ENCODE measurements around the gene OR6M1. TPM values are rescaled to one million over a fixed set of nuclear protein-coding genes. Genes with fewer than 3 reads are reported as not detected.

Gene OR6M1, protein sequence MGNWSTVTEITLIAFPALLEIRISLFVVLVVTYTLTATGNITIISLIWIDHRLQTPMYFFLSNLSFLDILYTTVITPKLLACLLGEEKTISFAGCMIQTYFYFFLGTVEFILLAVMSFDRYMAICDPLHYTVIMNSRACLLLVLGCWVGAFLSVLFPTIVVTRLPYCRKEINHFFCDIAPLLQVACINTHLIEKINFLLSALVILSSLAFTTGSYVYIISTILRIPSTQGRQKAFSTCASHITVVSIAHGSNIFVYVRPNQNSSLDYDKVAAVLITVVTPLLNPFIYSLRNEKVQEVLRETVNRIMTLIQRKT
- total RNA-seq = not detected in 2 replicates

DNA sequence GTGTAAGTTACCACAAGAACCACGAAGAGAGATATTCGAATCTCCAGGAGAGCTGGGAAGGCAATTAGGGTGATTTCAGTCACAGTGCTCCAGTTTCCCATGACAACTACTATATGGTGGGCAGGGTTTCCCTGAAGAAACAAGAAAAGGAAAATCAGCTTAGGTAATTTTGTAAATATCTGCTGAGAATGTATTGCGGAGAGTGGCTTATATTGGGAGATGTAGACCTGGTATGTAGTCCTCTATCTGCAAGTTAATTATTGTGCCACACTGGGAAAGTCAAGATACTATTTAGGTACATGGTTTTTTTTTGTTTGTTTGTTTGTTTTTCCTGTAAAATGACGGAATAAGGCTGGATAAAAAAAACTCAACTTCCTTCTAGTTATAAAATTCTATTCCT, at the start of gene OR6M1:
Gene OR6M1 (minus strand): TSS at position 101 of the 400 bp plus-strand sequence. CDS start 0 bp downstream, at position 101.

Small RNA genes lying within 50 kb of the gene (small RNA-seq; reads per million reads assigned to genes)
- gene RNU1-21P = not detected

Other genes with a start within 250 kb of the OR6M1 start
- gene SCN3B, start 151.7 kb downstream of the OR6M1 start, total RNA-seq = 0.50 and 0.66 TPM in 2 replicates
- gene ZNF202, start 64.7 kb downstream of the OR6M1 start, total RNA-seq = 11.4 and 14.5 TPM in 2 replicates
- not detected in 2 replicates for gene OR6X1, start 51.8 kb downstream of the OR6M1 start, total RNA-seq
- gene TMEM225, start 79.3 kb upstream of the OR6M1 start, total RNA-seq = not detected in 2 replicates
- gene OR8D4, start 95.8 kb upstream of the OR6M1 start, total RNA-seq = under 0.01 TPM in 1 of 2 replicates, not detected in the other
- not detected in 2 replicates for gene OR4D5, start 133.3 kb upstream of the OR6M1 start, total RNA-seq
- not detected in 2 replicates for gene OR6T1, start 137.5 kb upstream of the OR6M1 start, total RNA-seq
- gene OR10S1, start 171.4 kb upstream of the OR6M1 start, total RNA-seq = not detected in 2 replicates
- not detected in 2 replicates for gene OR10G6, start 188.8 kb upstream of the OR6M1 start, total RNA-seq
- 0.13 TPM in 1 of 2 replicates, not detected in the other for gene OR10G4, start 206.6 kb upstream of the OR6M1 start, total RNA-seq
- gene OR10G9, start 216.7 kb upstream of the OR6M1 start, total RNA-seq = 0.14 TPM in 1 of 2 replicates, not detected in the other
- gene OR10G8, start 220.4 kb upstream of the OR6M1 start, total RNA-seq = not detected in 2 replicates
- not detected in 2 replicates for gene OR10G7, start 235.0 kb upstream of the OR6M1 start, total RNA-seq